Activated effector memory CD4-positive, alpha-beta T cell treated with Interleukin-2 at 50 U/mL for 16 hours (primary cell): ENCODE measurements around the gene CLCN4.

Experiments
- DNase-seq: peaks from one replicate; pipeline ENCODE4 v3.0.0-alpha.2; 2020

Gene CLCN4

GRCh38 chrX:10156199-10157031, at the start of gene CLCN4:
Gene CLCN4, plus strand, starts transcription at chrX:10156975. Its CDS starts 28,058 bp downstream, at chrX:10185033.
- no peak for DNase-seq

GRCh38 chrX:10107483-10107882, 49.3 kb upstream of the CLCN4 start:
- DNase-seq: no peak

GRCh38 chrX:10108288-10108687, 48.5 kb upstream of the CLCN4 start:
- no peak for DNase-seq

GRCh38 chrX:10109695-10110094, 47.1 kb upstream of the CLCN4 start:
- DNase-seq: no peak

GRCh38 chrX:10110316-10110935, 46.3 kb upstream of the CLCN4 start:
- peak; percentile 1 for DNase-seq

GRCh38 chrX:10110984-10111363, 45.8 kb upstream of the CLCN4 start:
- DNase-seq: peak; percentile 52

- peak; percentile 68 for DNase-seq
These were observed 45.2 kb upstream of the CLCN4 start for GRCh38 chrX:10111364-10112148.

GRCh38 chrX:10112510-10112909, 44.3 kb upstream of the CLCN4 start:
- DNase-seq: no peak

- no peak for DNase-seq
These were observed 41.7 kb upstream of the CLCN4 start for GRCh38 chrX:10115082-10115481.

- no peak for DNase-seq
These were observed 39.5 kb upstream of the CLCN4 start for GRCh38 chrX:10117301-10117700.

GRCh38 chrX:10117864-10118377, 38.9 kb upstream of the CLCN4 start:
- no peak for DNase-seq

- no peak for DNase-seq
These were observed 38.2 kb upstream of the CLCN4 start for GRCh38 chrX:10118530-10118929.

GRCh38 chrX:10119399-10119990, 37.3 kb upstream of the CLCN4 start:
- peak; percentile 40 for DNase-seq

GRCh38 chrX:10120331-10120730, 36.4 kb upstream of the CLCN4 start:
- no peak for DNase-seq

- DNase-seq: no peak
These were observed 35.9 kb upstream of the CLCN4 start for GRCh38 chrX:10120828-10121227.

- DNase-seq: no peak
These were observed 35.0 kb upstream of the CLCN4 start for GRCh38 chrX:10121787-10122186.

GRCh38 chrX:10124506-10125247, 32.1 kb upstream of the CLCN4 start:
- DNase-seq: no peak

GRCh38 chrX:10125248-10125615, 31.5 kb upstream of the CLCN4 start:
- DNase-seq: no peak

- DNase-seq: no peak
These were observed 30.7 kb upstream of the CLCN4 start for GRCh38 chrX:10126044-10126443.

- DNase-seq: no peak
These were observed 29.9 kb upstream of the CLCN4 start for GRCh38 chrX:10126834-10127233.

GRCh38 chrX:10128386-10128785, 28.4 kb upstream of the CLCN4 start:
- no peak for DNase-seq

- DNase-seq: no peak
These were observed 27.5 kb upstream of the CLCN4 start for GRCh38 chrX:10129229-10129628.
